Fibroblast of skin of right biceps (primary cell): ENCODE results near the gene ENTPD3.
"Not testable (repeated sequence)": the region's sequence is repeated elsewhere in the genome, so short reads cannot be mapped to it uniquely, and the experiment has no call there.

Source experiments
- DNase-seq: peaks from one replicate; pipeline ENCODE4 v3.0.0-alpha.2; 2013

ENTPD3 gene

GRCh38 chr3:40462838-40463237 is 75.9 kb downstream of the ENTPD3 start:
- DNase-seq = not testable (repeated sequence)

GRCh38 chr3:40463579-40463978 is 76.6 kb downstream of the ENTPD3 start:
- no peak for DNase-seq

- DNase-seq = no peak
Measured at GRCh38 chr3:40464339-40465110, 77.5 kb downstream of the ENTPD3 start.

GRCh38 chr3:40465111-40465407 is 78.1 kb downstream of the ENTPD3 start:
- DNase-seq = no peak

GRCh38 chr3:40465456-40465855 is 78.5 kb downstream of the ENTPD3 start:
- no peak for DNase-seq

GRCh38 chr3:40468018-40468417 is 81.0 kb downstream of the ENTPD3 start:
- DNase-seq = no peak

GRCh38 chr3:40470701-40471100 is 83.7 kb downstream of the ENTPD3 start:
- no peak for DNase-seq

- peak; percentile 76 for DNase-seq
Measured at GRCh38 chr3:40476478-40477470, 89.8 kb downstream of the ENTPD3 start, which contains the start of gene ZNF619. TSS of gene ZNF619 (plus strand) at chr3:40477122. CDS start at chr3:40477980, 858 bp downstream.

- DNase-seq = peak; percentile 10
Measured at GRCh38 chr3:40477666-40478065, 90.7 kb downstream of the ENTPD3 start.
